Measurements from ENCODE around the gene FBXO15.

FBXO15 gene

DNA sequence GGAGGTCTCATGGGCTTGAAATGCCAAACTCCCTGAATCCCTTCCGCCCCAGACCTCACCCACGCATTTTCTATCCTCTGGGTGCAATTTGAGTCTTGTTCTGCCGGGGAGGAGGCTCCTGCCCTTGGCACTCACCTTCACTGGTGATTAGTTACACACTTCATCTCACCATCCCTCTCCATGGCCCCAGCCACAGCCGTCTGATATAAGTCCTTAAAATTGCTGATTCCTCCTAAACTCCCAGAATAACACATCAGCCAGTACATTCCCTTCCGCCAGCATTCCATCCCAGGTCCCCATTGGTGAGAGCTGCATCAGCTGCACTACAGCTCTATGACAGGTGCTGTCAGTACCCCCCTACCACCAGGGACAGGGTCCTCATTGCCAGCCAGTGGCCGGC is 4.6 kb upstream of the FBXO15 start:
- CTCF ChIA-PET: interaction anchor here (0.9 to 1.4 kb wide), 3 partner anchors 10 to 36 kb away, joined by 3 to 4 read pairs (median 4); no protein-coding TSS in a partner anchor

DNA sequence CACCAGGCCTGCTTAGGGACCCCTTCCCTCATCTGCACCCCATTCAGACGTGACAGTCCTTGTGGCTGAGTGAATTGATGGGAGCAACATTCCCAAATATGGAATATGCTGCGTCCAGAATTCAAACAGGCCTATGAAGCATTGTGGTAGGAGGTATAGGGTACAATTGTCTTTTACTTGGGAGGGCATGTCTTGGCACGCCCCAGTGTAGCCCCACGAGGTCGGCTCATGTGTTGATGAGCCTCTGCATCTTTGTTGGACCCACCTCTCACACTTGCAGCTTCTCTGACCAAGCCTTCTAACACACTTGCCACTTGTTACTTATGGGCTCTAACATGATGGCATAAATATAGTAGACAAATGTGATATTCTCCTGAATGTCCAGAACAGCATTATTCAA is 2.2 kb upstream of the FBXO15 start:
- no peaks in the 10 kb centered on the region for H3K9me3 ChIP-seq (ENCODE audit: control insufficient read depth, insufficient read depth, low read depth, low read length)
- H3K27ac ChIP-seq (ENCODE audit: extremely low read depth, low read depth, low read length): peak overlapping the region; percentile 31; the same call in 1 of the 2 replicates
- ChIA-PET POLR2A (no interaction called here), CTCF (no interaction called here)
- H3K4me1 ChIP-seq (ENCODE audit: control insufficient read depth, insufficient read depth, low read length): peaks cover 3% of the 10 kb centered on the region; the same call in 1 of the 2 replicates
- TF ChIP-seq KLF16 (tag by site-specific recombination; IDR thresholded peaks at IDR 0.05) (no peak), ZNF335 (tag by site-specific recombination; conservative IDR thresholded peaks at IDR 0.05) (peak; percentile 18; the same call in 1 of the 2 replicates), SCRT2 (tag by site-specific recombination; IDR thresholded peaks at IDR 0.05) (peak; percentile 54), ZBTB17 (tag by site-specific recombination; IDR thresholded peaks at IDR 0.05) (peak; percentile 3; the same call in 1 of the 2 replicates)
- TF ChIP-seq, protein P1, sequence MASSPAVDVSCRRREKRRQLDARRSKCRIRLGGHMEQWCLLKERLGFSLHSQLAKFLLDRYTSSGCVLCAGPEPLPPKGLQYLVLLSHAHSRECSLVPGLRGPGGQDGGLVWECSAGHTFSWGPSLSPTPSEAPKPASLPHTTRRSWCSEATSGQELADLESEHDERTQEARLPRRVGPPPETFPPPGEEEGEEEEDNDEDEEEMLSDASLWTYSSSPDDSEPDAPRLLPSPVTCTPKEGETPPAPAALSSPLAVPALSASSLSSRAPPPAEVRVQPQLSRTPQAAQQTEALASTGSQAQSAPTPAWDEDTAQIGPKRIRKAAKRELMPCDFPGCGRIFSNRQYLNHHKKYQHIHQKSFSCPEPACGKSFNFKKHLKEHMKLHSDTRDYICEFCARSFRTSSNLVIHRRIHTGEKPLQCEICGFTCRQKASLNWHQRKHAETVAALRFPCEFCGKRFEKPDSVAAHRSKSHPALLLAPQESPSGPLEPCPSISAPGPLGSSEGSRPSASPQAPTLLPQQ (tag by site-specific recombination; IDR thresholded peaks at IDR 0.05): peak; percentile 20; the same call in 1 of the 2 replicates
- peak overlapping the region; percentile 6 for H3K4me3 ChIP-seq (ENCODE audit: low read depth, low read length)
- H3K36me3 ChIP-seq (ENCODE audit: control insufficient read depth in 2 of 2, insufficient read depth in 1 of 2, low read length in 2 of 2): peaks cover 8 to 35% of the 10 kb centered on the region in 2 experiments; a peak in 2 of 3 replicates

More for the DNA sequence above, 4.6 kb upstream of the FBXO15 start:
- TF ChIP-seq ZNF19 (tag by site-specific recombination; IDR thresholded peaks at IDR 0.05; ENCODE audit: low read depth) (no peak), GLIS1 (tag by site-specific recombination; IDR thresholded peaks at IDR 0.05) (no peak), ZNF114 (tag by site-specific recombination; IDR thresholded peaks at IDR 0.05) (no peak), OSR2 (tag by site-specific recombination; IDR thresholded peaks at IDR 0.05) (no peak), ZSCAN23 (tag by site-specific recombination; IDR thresholded peaks at IDR 0.05) (no peak), MYNN (tag by site-specific recombination; IDR thresholded peaks at IDR 0.05; ENCODE audit: borderline replicate concordance) (no peak), ZNF792 (tag by site-specific recombination; IDR thresholded peaks at IDR 0.05) (no peak), ZNF394 (tag by site-specific recombination; IDR thresholded peaks at IDR 0.05; ENCODE audit: borderline replicate concordance) (no peak), ZNF521 (tag by site-specific recombination; IDR thresholded peaks at IDR 0.05) (no peak), ZNF837 (tag by site-specific recombination; IDR thresholded peaks at IDR 0.05) (no peak), ZNF184 (tag by site-specific recombination; IDR thresholded peaks at IDR 0.05) (no peak)
- TF ChIP-seq, protein P2, sequence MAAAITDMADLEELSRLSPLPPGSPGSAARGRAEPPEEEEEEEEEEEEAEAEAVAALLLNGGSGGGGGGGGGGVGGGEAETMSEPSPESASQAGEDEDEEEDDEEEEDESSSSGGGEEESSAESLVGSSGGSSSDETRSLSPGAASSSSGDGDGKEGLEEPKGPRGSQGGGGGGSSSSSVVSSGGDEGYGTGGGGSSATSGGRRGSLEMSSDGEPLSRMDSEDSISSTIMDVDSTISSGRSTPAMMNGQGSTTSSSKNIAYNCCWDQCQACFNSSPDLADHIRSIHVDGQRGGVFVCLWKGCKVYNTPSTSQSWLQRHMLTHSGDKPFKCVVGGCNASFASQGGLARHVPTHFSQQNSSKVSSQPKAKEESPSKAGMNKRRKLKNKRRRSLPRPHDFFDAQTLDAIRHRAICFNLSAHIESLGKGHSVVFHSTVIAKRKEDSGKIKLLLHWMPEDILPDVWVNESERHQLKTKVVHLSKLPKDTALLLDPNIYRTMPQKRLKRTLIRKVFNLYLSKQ (tag by site-specific recombination; IDR thresholded peaks at IDR 0.05; ENCODE audit: borderline replicate concordance): no peak
- H3K27ac ChIP-seq (ENCODE audit: extremely low read depth, low read depth, low read length): no peak overlapping the region
- H3K9me3 ChIP-seq (ENCODE audit: control insufficient read depth, insufficient read depth, low read depth, low read length): no peaks in the 10 kb centered on the region
- H3K4me3 ChIP-seq (ENCODE audit: low read depth, low read length): no peak overlapping the region
- H3K4me1 ChIP-seq (ENCODE audit: control insufficient read depth, insufficient read depth, low read length): peaks cover 3% of the 10 kb centered on the region; the same call in 1 of the 2 replicates
- peaks cover 13 to 52% of the 10 kb centered on the region in 2 experiments for H3K36me3 ChIP-seq (ENCODE audit: control insufficient read depth in 2 of 2, insufficient read depth in 1 of 2, low read length in 2 of 2)
- POLR2A ChIA-PET: interaction anchor here (0.6 kb wide), 1 partner anchor 415 kb away, joined by 3 read pairs; no protein-coding TSS in a partner anchor

DNA sequence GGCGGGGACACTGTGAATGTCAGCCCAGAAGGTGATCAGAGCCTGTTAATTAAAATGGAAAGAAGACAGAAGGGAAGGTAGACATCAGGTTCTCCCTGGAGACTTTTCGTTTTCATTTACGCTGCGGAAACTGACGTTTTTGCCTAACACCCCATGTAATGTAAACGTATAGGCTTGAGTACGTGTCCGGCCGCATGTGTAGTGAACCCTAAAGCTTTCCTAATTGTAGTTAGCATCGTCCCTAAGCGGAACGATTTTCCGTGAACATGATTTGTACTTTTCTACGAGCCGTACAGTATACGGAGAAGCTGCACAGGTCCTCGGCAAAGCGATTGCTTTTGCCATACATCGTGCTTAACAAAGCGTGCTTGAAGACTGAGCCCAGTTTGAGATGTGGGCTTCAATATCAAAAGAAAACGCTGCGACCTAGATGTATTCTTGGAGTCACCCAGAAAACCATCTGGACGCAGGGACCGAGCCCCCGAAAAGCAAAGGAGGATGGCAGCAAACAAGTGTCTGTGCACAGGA is 973 bp upstream of the FBXO15 start:
- Histone ChIP-seq H3K4me3 (ENCODE audit: low read depth, low read length) (peak overlapping the region; percentile 63), H3K9me3 (ENCODE audit: control insufficient read depth, insufficient read depth, low read depth, low read length) (no peaks in the 10 kb centered on the region), H3K4me1 (ENCODE audit: control insufficient read depth, insufficient read depth, low read length) (peaks cover 3% of the 10 kb centered on the region; the same call in 1 of the 2 replicates), H3K36me3 (ENCODE audit: control insufficient read depth in 2 of 2, insufficient read depth in 1 of 2, low read length in 2 of 2) (peaks cover 0 to 30% of the 10 kb centered on the region in 2 experiments; a peak in 1 of 3 replicates), H3K27ac (ENCODE audit: extremely low read depth, low read depth, low read length) (peak overlapping the region; percentile 61)
- POLR2A ChIA-PET: no interaction called here
- CTCF ChIA-PET: interaction anchor here (0.6 to 0.7 kb wide), 2 partner anchors 78 to 404 kb away, joined by 3 to 4 read pairs; no protein-coding TSS in a partner anchor
- TF ChIP-seq GLIS1 (tag by site-specific recombination; IDR thresholded peaks at IDR 0.05) (no peak), ZNF335 (tag by site-specific recombination; conservative IDR thresholded peaks at IDR 0.05) (peak; percentile 91), ZNF133 (tag by site-specific recombination; IDR thresholded peaks at IDR 0.05) (no peak), ZNF664 (tag by site-specific recombination; IDR thresholded peaks at IDR 0.05) (0 out of 2 replicates have a peak, but pooled peaks have one; percentile 29), WT1 (tag by site-specific recombination; IDR thresholded peaks at IDR 0.05) (no peak), ZNF792 (tag by site-specific recombination; IDR thresholded peaks at IDR 0.05) (no peak), ZSCAN16 (tag by site-specific recombination; IDR thresholded peaks at IDR 0.05) (peak; percentile 89), ZNF510 (tag by site-specific recombination; IDR thresholded peaks at IDR 0.05; ENCODE audit: insufficient replicate concordance) (no peak), SETDB1 (IDR thresholded peaks at IDR 0.05; ENCODE audit: insufficient read length, low read length) (no peak), ZFP41 (tag by site-specific recombination; IDR thresholded peaks at IDR 0.05; ENCODE audit: borderline replicate concordance) (no peak)
- TF ChIP-seq, protein P3, sequence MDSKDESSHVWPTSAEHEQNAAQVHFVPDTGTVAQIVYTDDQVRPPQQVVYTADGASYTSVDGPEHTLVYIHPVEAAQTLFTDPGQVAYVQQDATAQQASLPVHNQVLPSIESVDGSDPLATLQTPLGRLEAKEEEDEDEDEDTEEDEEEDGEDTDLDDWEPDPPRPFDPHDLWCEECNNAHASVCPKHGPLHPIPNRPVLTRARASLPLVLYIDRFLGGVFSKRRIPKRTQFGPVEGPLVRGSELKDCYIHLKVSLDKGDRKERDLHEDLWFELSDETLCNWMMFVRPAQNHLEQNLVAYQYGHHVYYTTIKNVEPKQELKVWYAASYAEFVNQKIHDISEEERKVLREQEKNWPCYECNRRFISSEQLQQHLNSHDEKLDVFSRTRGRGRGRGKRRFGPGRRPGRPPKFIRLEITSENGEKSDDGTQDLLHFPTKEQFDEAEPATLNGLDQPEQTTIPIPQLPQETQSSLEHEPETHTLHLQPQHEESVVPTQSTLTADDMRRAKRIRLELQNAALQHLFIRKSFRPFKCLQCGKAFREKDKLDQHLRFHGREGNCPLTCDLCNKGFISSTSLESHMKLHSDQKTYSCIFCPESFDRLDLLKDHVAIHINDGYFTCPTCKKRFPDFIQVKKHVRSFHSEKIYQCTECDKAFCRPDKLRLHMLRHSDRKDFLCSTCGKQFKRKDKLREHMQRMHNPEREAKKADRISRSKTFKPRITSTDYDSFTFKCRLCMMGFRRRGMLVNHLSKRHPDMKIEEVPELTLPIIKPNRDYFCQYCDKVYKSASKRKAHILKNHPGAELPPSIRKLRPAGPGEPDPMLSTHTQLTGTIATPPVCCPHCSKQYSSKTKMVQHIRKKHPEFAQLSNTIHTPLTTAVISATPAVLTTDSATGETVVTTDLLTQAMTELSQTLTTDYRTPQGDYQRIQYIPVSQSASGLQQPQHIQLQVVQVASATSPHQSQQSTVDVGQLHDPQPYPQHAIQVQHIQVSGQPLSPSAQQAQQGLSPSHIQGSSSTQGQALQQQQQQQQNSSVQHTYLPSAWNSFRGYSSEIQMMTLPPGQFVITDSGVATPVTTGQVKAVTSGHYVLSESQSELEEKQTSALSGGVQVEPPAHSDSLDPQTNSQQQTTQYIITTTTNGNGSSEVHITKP (tag by site-specific recombination; IDR thresholded peaks at IDR 0.05): peak; percentile 96

All from HEK293 (cell line).